ENCODE data around the gene CAPZB. TPM values are rescaled to one million over a fixed set of nuclear protein-coding genes. Genes with fewer than 3 reads are reported as not detected.
A peak's percentile ranks its signal among the peaks of the same experiment; 100 is the strongest.

The CAPZB gene
- total RNA-seq, 1 donor from 2014 or later = 160 TPM

GRCh38 chr1:19363536-19364152 is 121.7 kb downstream of the CAPZB start:
- DNase-seq = no peak

DNA sequence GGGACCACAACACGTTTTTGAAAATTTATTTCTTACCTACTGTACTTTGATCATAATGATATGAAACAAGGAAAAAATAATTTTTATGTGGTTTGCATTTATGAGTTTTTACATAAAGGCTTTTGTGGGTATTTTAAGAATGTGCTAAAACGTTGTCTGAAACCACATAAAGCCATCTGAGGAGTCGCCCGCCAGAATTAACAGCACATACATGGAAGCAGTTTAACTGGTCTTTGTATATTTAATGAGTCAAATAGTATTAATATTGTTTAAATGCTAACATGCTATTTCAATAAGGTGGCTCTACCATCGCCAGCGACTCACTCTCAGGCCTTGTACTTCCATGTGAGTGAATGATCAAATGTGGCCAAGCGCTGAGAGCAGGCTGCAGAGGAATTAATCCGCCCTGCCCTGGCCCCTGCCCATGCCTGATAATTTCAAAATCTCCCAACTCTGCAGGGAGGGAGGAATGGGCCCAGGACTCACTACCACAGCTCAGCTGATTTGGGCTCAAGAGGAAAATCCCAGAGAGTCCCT is 123.7 kb downstream of the CAPZB start:
- no peak for DNase-seq

DNA sequence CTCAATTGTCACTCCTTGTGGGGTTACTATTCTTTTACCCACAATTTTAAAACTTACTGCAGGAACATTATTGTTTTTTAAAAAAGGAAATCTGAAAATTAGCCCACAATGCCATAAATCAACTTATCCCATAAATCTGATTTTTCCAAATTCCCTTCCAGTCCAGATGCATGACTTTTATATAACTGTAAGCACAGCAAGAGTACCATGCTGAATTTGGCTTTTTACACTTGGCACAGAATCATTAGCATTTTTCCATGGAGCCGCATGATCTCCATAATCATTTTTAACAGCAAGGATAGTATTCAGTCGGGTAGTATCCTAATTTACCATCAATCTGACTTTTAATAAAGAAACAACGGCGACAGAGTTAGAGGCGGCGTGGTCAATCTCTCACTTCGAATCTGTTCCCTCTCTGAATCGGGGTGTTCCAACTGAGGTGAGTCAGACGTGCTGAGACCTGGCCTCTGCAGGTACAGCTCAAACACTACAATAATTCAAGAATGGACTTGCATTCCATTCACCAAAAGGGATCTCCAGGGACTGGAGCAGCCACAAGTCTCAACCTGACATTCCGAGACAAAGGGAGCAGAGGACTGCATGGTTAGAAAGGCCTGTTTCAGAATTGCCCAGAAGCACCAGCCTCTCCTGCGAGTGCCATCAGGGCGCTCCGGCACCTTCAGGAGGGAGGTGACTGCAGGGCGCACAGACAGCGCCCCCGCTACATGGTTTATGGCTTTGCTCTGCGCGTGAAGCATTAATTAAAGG is 124.3 kb downstream of the CAPZB start:
- no peak for DNase-seq

DNA sequence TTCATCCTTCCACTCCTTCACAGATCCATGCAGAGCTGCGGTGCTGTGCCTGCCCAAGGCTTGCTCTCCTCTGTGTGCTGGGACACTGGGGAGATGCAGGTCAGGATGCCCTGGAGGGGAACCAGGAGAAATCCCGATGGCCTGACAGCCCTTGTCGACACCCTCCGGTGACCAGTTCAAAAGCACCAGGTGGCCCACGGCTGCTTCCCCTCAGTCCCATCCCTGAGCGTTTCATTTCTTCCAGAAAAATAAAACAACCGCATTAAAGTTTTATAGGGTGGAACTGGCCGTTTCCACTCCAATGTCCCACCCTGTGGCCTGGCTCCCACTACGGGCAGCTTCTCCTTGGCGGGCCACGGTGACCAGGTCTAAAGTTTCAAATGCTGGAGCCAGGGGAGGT is 124.9 kb downstream of the CAPZB start:
- DNase-seq = no peak

- DNase-seq = peak; percentile 76
These were observed 125.3 kb downstream of the CAPZB start for GRCh38 chr1:19360016-19360415.

GRCh38 chr1:19359357-19359756 is 126.0 kb downstream of the CAPZB start:
- DNase-seq = no peak

GRCh38 chr1:19358710-19359109 is 126.6 kb downstream of the CAPZB start:
- no peak for DNase-seq

DNA sequence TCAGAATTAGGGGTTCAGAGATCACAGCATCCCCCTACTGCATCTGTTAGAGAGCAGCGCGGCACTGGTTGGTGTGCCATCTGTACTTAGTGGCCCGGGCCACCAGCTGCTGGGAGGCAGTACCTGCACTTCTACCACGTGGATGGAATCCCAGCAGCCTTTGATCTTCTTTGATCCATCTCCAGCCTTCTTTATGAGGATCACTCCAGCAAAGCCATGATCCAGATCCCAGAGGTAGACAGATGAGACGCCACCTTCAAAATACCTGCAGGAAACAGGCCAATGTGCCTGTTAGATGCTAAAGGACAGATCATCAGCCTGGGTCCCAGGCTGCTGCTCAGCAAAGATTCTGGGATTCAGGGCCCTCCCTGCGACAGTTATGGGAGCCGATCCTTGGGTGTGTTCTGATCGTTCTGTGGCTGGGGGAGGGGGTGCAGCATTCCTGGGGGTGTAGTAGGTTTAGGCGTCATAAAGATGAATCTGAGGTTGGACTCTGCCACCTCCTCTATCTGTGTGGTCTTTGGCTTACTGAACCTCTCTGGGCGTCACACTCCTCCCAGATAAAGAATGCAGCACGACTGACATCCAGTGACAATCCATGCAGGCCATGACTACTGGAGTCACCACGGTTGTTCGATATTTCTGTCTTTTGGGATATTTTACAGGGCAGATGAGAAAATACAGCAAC is 127.9 kb downstream of the CAPZB start:
- DNase-seq = no peak

DNA sequence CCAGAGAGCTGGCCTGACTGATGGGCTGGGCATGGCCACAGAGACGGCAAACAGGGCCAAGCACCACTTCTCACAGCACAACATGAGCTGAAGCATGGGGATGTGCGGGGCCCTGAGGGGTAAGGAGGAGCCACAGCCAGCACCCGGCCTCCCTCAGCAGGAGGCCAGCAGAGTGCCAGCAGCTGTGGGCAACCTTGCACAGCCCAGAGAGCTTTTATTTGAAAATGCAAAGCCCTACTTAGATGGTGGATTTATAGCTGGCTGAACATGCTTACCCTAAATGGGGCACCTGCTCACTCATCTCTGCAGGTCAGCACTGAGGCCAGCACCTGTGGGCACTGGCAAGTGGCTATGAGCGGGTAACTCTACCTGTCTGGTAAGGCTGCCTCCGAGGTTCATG is 129.1 kb downstream of the CAPZB start:
- no peak for DNase-seq

DNA sequence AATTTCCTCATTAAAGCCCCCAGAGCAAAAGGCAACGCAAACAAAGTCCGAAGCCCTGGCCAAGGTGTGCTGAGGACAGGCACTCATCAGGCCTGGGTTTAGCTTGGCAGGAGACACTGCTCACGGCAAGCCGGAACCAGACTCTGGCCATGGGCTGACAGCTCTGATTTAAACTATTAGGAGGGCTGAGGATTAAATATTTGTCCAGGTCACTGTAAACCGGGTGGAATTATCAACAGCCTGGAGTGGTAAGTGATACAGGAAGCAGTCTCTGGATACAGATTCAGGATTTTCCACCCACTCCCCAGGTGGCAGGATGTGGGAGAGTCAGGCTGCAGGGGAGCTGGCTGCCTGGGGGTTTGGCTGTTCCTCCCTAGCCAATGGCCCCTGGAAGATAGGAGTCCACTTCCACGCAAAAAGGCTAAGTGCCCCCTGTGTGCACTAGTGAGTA is 130.8 kb downstream of the CAPZB start:
- no peak for DNase-seq

GRCh38 chr1:19353596-19353995 is 131.7 kb downstream of the CAPZB start:
- no peak for DNase-seq

DNA sequence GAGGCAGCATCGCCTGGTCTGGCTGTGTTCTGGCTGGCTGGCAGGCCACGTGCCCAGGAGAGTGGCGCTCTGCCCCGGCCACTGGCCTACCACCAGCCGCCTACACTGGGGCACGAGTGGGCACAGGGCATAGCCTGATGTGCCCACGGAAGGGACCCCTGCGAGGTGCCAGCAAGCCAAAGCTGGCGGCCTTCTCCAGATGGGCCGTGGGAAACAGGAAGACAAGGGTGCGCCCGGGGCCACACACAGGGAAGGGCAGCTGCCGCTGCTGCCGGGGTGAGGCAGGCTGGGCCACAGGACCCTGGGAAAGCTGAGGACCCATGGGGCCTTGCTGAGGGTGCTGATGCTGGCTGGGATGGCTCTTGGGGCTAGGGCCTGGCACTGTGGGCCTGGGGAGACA is 132.5 kb downstream of the CAPZB start:
- no peak for DNase-seq

DNA sequence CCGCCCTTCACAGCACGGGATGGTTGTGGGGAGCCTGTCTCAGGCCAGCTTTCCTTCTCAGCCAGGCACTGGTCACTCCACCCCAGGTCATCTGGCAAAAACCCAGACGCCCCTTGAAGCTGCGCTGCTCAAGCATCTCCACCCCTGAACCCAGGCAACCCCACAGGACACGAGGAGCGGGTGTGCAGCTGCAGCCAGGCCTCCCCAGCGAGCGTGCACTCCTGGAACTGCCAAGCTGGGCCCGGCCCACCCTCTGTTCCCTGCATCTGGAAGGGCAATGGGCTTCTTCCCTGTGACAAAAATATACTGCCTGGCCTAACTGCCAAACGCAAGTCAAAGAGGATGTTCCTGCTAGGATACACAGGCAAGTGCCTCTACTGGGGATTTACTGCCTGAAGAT is 133.5 kb downstream of the CAPZB start:
- no peak for DNase-seq

- DNase-seq = no peak
These were observed 134.8 kb downstream of the CAPZB start for GRCh38 chr1:19350566-19350965.

DNA sequence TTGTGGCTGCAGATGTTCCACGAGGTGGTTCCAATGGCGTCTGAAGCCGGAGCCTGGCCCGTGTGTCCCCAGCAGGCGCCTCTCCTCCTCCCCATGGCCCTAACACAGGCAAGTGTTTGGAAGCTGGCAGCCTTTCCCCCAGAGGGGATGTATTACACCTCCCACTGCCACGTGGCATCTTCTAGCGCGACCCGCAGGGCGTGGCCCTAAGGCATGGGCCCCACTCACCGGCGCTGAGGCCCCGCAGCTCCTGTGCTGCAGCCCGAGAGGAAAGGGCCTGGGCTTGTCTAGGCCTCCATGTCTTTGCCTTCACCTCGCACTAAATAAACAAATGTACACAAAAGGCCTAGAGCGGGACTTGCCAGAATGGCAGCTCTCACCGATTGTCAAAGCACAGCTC is 135.3 kb downstream of the CAPZB start:
- DNase-seq = no peak

GRCh38 chr1:19348441-19349198 is 136.7 kb downstream of the CAPZB start:
- DNase-seq = no peak

GRCh38 chr1:19347533-19348172 is 137.7 kb downstream of the CAPZB start:
- DNase-seq = no peak

GRCh38 chr1:19346026-19346425 is 139.3 kb downstream of the CAPZB start:
- DNase-seq = no peak

GRCh38 chr1:19345391-19345790 is 139.9 kb downstream of the CAPZB start:
- DNase-seq = no peak

DNA sequence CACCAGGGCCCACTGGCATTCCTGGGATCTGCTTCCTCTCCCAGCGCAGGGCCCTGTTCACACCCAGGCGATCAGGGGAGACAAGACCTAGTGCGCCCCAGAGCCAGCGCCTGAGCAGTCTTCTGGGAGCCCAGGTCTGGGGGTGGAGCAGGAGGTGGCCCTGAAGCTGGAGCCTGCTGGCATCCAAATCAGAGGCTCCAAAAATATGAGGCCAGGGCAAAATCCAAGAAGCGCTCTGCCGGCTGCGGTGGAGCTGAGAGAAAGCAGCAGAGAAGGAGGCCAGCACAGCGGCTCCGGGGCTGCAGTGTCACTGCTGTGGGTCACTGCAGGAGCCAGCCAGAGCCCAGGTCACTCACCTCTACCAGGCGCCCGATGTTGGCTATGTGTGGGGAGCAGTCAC is 140.5 kb downstream of the CAPZB start:
- no peak for DNase-seq

GRCh38 chr1:19344372-19344810 is 140.9 kb downstream of the CAPZB start:
- DNase-seq = peak; percentile 73

Data from dermis blood vessel endothelial cell (primary cell).